Choroid plexus epithelial cell (primary cell): ENCODE data around the gene DMXL2.
"Not testable (repeated sequence)": the region's sequence is repeated elsewhere in the genome, so short reads cannot be mapped to it uniquely, and the experiment has no call there.

Source experiments
- DNase-seq: peaks from one replicate; pipeline ENCODE4 v3.0.0-alpha.2; 2010; ENCODE audit warnings: low read depth
- H3K4me3 ChIP-seq: 2 replicates; pipeline ENCODE4 v1.5.1; 2011; ENCODE audit warnings: low read depth, mild to moderate bottlenecking, control low read depth, low read length, moderate library complexity
- CTCF ChIP-seq: conservative IDR thresholded peaks from 2 replicates; pipeline ENCODE4 v1.5.1; 2011; ENCODE audit warnings: low read depth, mild to moderate bottlenecking, control low read depth, inconsistent platforms, low read length, moderate library complexity

DMXL2 gene

GRCh38 chr15:51622604-51623370, at the start of gene DMXL2:
Gene DMXL2, minus strand, starts transcription at chr15:51622771. Its CDS starts 226 bp downstream, at chr15:51622545.
- peak within 1 kb of the TSS; percentile 86 for H3K4me3 ChIP-seq
- DNase-seq: peak; percentile 90
- TF ChIP-seq CTCF: no peak

- no peak for TF ChIP-seq CTCF
- DNase-seq: no peak
- H3K4me3 ChIP-seq: no peak overlapping the region
These were observed 49.6 kb upstream of the DMXL2 start for GRCh38 chr15:51672155-51672687.

- TF ChIP-seq CTCF: no peak
- H3K4me3 ChIP-seq: no peak overlapping the region
- DNase-seq: no peak
These were observed 46.8 kb upstream of the DMXL2 start for GRCh38 chr15:51669381-51669780.

- no peak for TF ChIP-seq CTCF
- DNase-seq: no peak
- H3K4me3 ChIP-seq: no peak overlapping the region
These were observed 45.9 kb upstream of the DMXL2 start for GRCh38 chr15:51668446-51668845.

- no peak for TF ChIP-seq CTCF
- no peak for DNase-seq
- H3K4me3 ChIP-seq: no peak overlapping the region
These were observed 44.9 kb upstream of the DMXL2 start for GRCh38 chr15:51667478-51667877.

- no peak for TF ChIP-seq CTCF
- H3K4me3 ChIP-seq: no peak overlapping the region
- DNase-seq: no peak
These were observed 38.5 kb upstream of the DMXL2 start for GRCh38 chr15:51661072-51661471.

GRCh38 chr15:51658664-51659063, 36.1 kb upstream of the DMXL2 start:
- no peak for DNase-seq
- TF ChIP-seq CTCF: no peak
- no peak overlapping the region for H3K4me3 ChIP-seq

- not testable (repeated sequence) for H3K4me3 ChIP-seq, DNase-seq
These were observed 33.0 kb upstream of the DMXL2 start for GRCh38 chr15:51655401-51656057.
